GM12878 (cell line): ENCODE data around the gene TNFSF12. TPM values are rescaled to one million over a fixed set of nuclear protein-coding genes. Genes with fewer than 3 reads are reported as not detected.

Experiments
- CBFB ChIP-seq: IDR thresholded peaks from 2 replicates; pipeline ENCODE4 v1.6.1; 2016; ENCODE audit warnings: antibody characterized with exemption, low read depth
- CHD2 ChIP-seq: IDR thresholded peaks from 2 replicates; pipeline ENCODE4 v1.6.1; 2011; ENCODE audit warnings: low read depth, low read length, improper control_type of control experiment, borderline replicate concordance
- E2F8 ChIP-seq: fragments of 450-650 bp; IDR thresholded peaks from 2 replicates; pipeline ENCODE4 v1.6.1; 2018; ENCODE audit warnings: mild to moderate bottlenecking, low read depth, moderate library complexity; ENCODE audit not compliant: partially characterized antibody
- MEF2B ChIP-seq: fragments of 450-650 bp; IDR thresholded peaks from 2 replicates; pipeline ENCODE4 v1.6.1; 2018; ENCODE audit warnings: mild to moderate bottlenecking, moderate library complexity; ENCODE audit not compliant: partially characterized antibody, poor library complexity, severe bottlenecking
- MTA2 ChIP-seq: fragments of 450-650 bp; IDR thresholded peaks from 2 replicates; pipeline ENCODE4 v1.6.1; 2016; ENCODE audit warnings: low read depth, mild to moderate bottlenecking, moderate library complexity
- NFYB ChIP-seq: IDR thresholded peaks from 2 replicates; pipeline ENCODE4 v1.6.1; 2011; ENCODE audit warnings: low read depth, mild to moderate bottlenecking, low read length, improper control_type of control experiment, moderate library complexity; ENCODE audit not compliant: insufficient read depth
- NRF1 ChIP-seq: conservative IDR thresholded peaks from 2 replicates; pipeline ENCODE4 v1.6.1; 2011; ENCODE audit warnings: mild to moderate bottlenecking, low read depth, low read length, improper control_type of control experiment
- POLR2AphosphoS2 ChIP-seq: IDR thresholded peaks from 2 replicates; pipeline ENCODE4 v1.6.1; 2011; ENCODE audit warnings: low read depth, mild to moderate bottlenecking, low read length, improper control_type of control experiment, moderate library complexity
- POU2F2 ChIP-seq: IDR thresholded peaks from 3 replicates; pipeline ENCODE4 v1.6.1; 2011; ENCODE audit warnings: low read depth, mild to moderate bottlenecking, low read length, borderline replicate concordance
- RAD51 ChIP-seq: fragments of 450-650 bp; IDR thresholded peaks from 2 replicates; pipeline ENCODE4 v1.6.1; 2016; ENCODE audit warnings: moderate library complexity, mild to moderate bottlenecking, inconsistent platforms
- SMAD5 ChIP-seq: IDR thresholded peaks from 2 replicates; pipeline ENCODE4 v1.6.1; 2016; ENCODE audit warnings: antibody characterized with exemption, low read depth
- SMARCA5 ChIP-seq: fragments of 450-650 bp; IDR thresholded peaks from 2 replicates; pipeline ENCODE4 v1.6.1; 2017; ENCODE audit warnings: mild to moderate bottlenecking
- TCF12 ChIP-seq: IDR thresholded peaks from 2 replicates; pipeline ENCODE4 v1.6.1; 2011; ENCODE audit warnings: low read depth, mild to moderate bottlenecking, low read length
- TCF3 ChIP-seq: IDR thresholded peaks from 2 replicates; pipeline ENCODE4 v1.6.1; 2012; ENCODE audit warnings: low read depth, mild to moderate bottlenecking, low read length, borderline replicate concordance; ENCODE audit not compliant: insufficient read depth
- YBX1 ChIP-seq: fragments of 450-650 bp; IDR thresholded peaks from 2 replicates; pipeline ENCODE4 v1.6.1; 2016; ENCODE audit warnings: antibody characterized with exemption
- polyA plus RNA-seq, 11 experiments: library from polyadenylated mRNA; depleted of rRNA in 4 of 11; unstranded in 6 of 11; stranded (reverse) in 5 of 11; fragments of >200 nt; fragmentation: Nextera tagmentation in 4 of 11; fragmentation: Illumina TruSeq in 1 of 11; extraction: Ambion mirVana in 4 of 11; extraction: Trizol in 1 of 11; gene quantifications; 1 replicate in 1 of 11; 2 replicates in 10 of 11; pipeline versions ENCODE4 v1.2.1 to v1.2.3, GENCODE V29; 2011 to 2016; ENCODE audit warnings: inconsistent platforms in 2 of 11, missing spikeins in 2 of 11, low read depth in 1 of 11
- total RNA-seq, 4 experiments: library from RNA; depleted of rRNA in 3 of 4; stranded (reverse); fragments of >200 nt in 3 of 4; fragmentation: Illumina TruSeq in 1 of 4; extraction: Trizol in 1 of 4; gene quantifications; 2 replicates each; pipeline versions ENCODE4 v1.2.1 to v1.2.3, GENCODE V29; 2013 to 2021
- TF ChIP-seq, protein P1 (sequence below): IDR thresholded peaks from 2 replicates; pipeline ENCODE4 v1.6.1; 2012; ENCODE audit warnings: low read depth, low read length, improper control_type of control experiment
- TF ChIP-seq, protein P2 (sequence below): fragments of 450-650 bp; formaldehyde crosslinking; IDR thresholded peaks from 2 replicates; pipeline ENCODE4 v1.4.0; 2020; ENCODE audit warnings: mild to moderate bottlenecking, moderate library complexity
- TF ChIP-seq, protein P3 (sequence below): IDR thresholded peaks from 2 replicates; pipeline ENCODE4 v1.6.1; 2012; ENCODE audit warnings: improper control_type of control experiment, low read depth, low read length; ENCODE audit not compliant: insufficient replicate concordance

The TNFSF12 gene
- total and polyA plus RNA-seq, 10 of the 15 experiments (the other 5 are each of a cell fraction or from before 2014, with no cell fraction given), result 0.32 to 7.0 (median 2.6) TPM

GRCh38 chr17:7552621-7553051, 3.8 kb downstream of the TNFSF12 start (continued):
- TF ChIP-seq E2F8, result no peak
- TF ChIP-seq YBX1, result no peak
- no peak for TF ChIP-seq NFYB
- TF ChIP-seq POLR2AphosphoS2, result no peak
- TF ChIP-seq, protein P1, sequence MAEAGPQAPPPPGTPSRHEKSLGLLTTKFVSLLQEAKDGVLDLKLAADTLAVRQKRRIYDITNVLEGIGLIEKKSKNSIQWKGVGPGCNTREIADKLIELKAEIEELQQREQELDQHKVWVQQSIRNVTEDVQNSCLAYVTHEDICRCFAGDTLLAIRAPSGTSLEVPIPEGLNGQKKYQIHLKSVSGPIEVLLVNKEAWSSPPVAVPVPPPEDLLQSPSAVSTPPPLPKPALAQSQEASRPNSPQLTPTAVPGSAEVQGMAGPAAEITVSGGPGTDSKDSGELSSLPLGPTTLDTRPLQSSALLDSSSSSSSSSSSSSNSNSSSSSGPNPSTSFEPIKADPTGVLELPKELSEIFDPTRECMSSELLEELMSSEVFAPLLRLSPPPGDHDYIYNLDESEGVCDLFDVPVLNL, result no peak
- 0 out of 2 replicates have a peak, but pooled peaks have one; percentile 51 for TF ChIP-seq CHD2
- no peak for TF ChIP-seq NRF1
- no peak for TF ChIP-seq SMARCA5
- no peak for TF ChIP-seq MEF2B
- TF ChIP-seq POU2F2, result no peak
- TF ChIP-seq MTA2, result peak; percentile 71; the same call in 1 of the 2 replicates
- no peak for TF ChIP-seq TCF12
- no peak for TF ChIP-seq CBFB
- TF ChIP-seq RAD51, result peak; percentile 49; the same call in 1 of the 2 replicates
- TF ChIP-seq, protein P2, sequence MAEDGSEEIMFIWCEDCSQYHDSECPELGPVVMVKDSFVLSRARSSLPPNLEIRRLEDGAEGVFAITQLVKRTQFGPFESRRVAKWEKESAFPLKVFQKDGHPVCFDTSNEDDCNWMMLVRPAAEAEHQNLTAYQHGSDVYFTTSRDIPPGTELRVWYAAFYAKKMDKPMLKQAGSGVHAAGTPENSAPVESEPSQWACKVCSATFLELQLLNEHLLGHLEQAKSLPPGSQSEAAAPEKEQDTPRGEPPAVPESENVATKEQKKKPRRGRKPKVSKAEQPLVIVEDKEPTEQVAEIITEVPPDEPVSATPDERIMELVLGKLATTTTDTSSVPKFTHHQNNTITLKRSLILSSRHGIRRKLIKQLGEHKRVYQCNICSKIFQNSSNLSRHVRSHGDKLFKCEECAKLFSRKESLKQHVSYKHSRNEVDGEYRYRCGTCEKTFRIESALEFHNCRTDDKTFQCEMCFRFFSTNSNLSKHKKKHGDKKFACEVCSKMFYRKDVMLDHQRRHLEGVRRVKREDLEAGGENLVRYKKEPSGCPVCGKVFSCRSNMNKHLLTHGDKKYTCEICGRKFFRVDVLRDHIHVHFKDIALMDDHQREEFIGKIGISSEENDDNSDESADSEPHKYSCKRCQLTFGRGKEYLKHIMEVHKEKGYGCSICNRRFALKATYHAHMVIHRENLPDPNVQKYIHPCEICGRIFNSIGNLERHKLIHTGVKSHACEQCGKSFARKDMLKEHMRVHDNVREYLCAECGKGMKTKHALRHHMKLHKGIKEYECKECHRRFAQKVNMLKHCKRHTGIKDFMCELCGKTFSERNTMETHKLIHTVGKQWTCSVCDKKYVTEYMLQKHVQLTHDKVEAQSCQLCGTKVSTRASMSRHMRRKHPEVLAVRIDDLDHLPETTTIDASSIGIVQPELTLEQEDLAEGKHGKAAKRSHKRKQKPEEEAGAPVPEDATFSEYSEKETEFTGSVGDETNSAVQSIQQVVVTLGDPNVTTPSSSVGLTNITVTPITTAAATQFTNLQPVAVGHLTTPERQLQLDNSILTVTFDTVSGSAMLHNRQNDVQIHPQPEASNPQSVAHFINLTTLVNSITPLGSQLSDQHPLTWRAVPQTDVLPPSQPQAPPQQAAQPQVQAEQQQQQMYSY, result no peak
- TF ChIP-seq, protein P3, sequence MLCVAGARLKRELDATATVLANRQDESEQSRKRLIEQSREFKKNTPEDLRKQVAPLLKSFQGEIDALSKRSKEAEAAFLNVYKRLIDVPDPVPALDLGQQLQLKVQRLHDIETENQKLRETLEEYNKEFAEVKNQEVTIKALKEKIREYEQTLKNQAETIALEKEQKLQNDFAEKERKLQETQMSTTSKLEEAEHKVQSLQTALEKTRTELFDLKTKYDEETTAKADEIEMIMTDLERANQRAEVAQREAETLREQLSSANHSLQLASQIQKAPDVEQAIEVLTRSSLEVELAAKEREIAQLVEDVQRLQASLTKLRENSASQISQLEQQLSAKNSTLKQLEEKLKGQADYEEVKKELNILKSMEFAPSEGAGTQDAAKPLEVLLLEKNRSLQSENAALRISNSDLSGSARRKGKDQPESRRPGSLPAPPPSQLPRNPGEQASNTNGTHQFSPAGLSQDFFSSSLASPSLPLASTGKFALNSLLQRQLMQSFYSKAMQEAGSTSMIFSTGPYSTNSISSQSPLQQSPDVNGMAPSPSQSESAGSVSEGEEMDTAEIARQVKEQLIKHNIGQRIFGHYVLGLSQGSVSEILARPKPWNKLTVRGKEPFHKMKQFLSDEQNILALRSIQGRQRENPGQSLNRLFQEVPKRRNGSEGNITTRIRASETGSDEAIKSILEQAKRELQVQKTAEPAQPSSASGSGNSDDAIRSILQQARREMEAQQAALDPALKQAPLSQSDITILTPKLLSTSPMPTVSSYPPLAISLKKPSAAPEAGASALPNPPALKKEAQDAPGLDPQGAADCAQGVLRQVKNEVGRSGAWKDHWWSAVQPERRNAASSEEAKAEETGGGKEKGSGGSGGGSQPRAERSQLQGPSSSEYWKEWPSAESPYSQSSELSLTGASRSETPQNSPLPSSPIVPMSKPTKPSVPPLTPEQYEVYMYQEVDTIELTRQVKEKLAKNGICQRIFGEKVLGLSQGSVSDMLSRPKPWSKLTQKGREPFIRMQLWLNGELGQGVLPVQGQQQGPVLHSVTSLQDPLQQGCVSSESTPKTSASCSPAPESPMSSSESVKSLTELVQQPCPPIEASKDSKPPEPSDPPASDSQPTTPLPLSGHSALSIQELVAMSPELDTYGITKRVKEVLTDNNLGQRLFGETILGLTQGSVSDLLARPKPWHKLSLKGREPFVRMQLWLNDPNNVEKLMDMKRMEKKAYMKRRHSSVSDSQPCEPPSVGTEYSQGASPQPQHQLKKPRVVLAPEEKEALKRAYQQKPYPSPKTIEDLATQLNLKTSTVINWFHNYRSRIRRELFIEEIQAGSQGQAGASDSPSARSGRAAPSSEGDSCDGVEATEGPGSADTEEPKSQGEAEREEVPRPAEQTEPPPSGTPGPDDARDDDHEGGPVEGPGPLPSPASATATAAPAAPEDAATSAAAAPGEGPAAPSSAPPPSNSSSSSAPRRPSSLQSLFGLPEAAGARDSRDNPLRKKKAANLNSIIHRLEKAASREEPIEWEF, result no peak
- no peak for TF ChIP-seq TCF3
- no peak for TF ChIP-seq SMAD5
